ENCODE measurements around the gene TSEN2. TPM values are rescaled to one million over a fixed set of nuclear protein-coding genes. Genes with fewer than 3 reads are reported as not detected.

The TSEN2 gene
- total and polyA plus RNA-seq, 10 of the 15 experiments (the other 5 are each of a cell fraction or from before 2014, with no cell fraction given): 17.7 to 32.3 (median 24.3) TPM

- no peak for TF ChIP-seq CEBPB (IDR thresholded peaks at IDR 0.05; ENCODE audit: borderline replicate concordance in 1 of 2, low read depth in 2 of 2, low read length in 2 of 2)
- no peak for TF ChIP-seq MEF2A (IDR thresholded peaks at IDR 0.05; ENCODE audit: insufficient read depth, low read depth, low read length)
- no peak for TF ChIP-seq CHD1 (IDR thresholded peaks at IDR 0.05; ENCODE audit: low read depth, low read length)
- no peak for TF ChIP-seq CBFB (IDR thresholded peaks at IDR 0.05; ENCODE audit: low read depth)
- no peak for TF ChIP-seq CREM (IDR thresholded peaks at IDR 0.05; ENCODE audit: low read depth)
- no peak for TF ChIP-seq KDM1A (IDR thresholded peaks at IDR 0.05; ENCODE audit: borderline replicate concordance)
- TF ChIP-seq, protein P1, sequence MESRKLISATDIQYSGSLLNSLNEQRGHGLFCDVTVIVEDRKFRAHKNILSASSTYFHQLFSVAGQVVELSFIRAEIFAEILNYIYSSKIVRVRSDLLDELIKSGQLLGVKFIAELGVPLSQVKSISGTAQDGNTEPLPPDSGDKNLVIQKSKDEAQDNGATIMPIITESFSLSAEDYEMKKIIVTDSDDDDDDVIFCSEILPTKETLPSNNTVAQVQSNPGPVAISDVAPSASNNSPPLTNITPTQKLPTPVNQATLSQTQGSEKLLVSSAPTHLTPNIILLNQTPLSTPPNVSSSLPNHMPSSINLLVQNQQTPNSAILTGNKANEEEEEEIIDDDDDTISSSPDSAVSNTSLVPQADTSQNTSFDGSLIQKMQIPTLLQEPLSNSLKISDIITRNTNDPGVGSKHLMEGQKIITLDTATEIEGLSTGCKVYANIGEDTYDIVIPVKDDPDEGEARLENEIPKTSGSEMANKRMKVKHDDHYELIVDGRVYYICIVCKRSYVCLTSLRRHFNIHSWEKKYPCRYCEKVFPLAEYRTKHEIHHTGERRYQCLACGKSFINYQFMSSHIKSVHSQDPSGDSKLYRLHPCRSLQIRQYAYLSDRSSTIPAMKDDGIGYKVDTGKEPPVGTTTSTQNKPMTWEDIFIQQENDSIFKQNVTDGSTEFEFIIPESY (IDR thresholded peaks at IDR 0.05): no peak
- TF ChIP-seq IKZF1 (conservative IDR thresholded peaks at IDR 0.05): no peak
- TF ChIP-seq CHD4 (IDR thresholded peaks at IDR 0.05): no peak
- TF ChIP-seq, protein P2, sequence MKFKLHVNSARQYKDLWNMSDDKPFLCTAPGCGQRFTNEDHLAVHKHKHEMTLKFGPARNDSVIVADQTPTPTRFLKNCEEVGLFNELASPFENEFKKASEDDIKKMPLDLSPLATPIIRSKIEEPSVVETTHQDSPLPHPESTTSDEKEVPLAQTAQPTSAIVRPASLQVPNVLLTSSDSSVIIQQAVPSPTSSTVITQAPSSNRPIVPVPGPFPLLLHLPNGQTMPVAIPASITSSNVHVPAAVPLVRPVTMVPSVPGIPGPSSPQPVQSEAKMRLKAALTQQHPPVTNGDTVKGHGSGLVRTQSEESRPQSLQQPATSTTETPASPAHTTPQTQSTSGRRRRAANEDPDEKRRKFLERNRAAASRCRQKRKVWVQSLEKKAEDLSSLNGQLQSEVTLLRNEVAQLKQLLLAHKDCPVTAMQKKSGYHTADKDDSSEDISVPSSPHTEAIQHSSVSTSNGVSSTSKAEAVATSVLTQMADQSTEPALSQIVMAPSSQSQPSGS (IDR thresholded peaks at IDR 0.05; ENCODE audit: low read length): no peak
- TF ChIP-seq CHD2 (IDR thresholded peaks at IDR 0.05; ENCODE audit: borderline replicate concordance, low read depth, low read length): no peak
- in situ Hi-C loops (cut with MboI) (no loop called here), intact Hi-C loops (cut with micrococcal nuclease; ENCODE audit: unreplicated experiment) (no loop called here)
- ChIA-PET CTCF (interaction anchor here (0.6 to 4.8 kb wide), 3 partner anchors 8 to 350 kb away, joined by 3 to 40 read pairs (median 3); no protein-coding TSS in a partner anchor), RAD21 (ENCODE audit: unreplicated experiment) (interaction anchor here (0.6 to 3.8 kb wide), 8 partner anchors 70 to 353 kb away, joined by 3 to 35 read pairs (median 3); partner anchors contain the start of gene MKRN2), POLR2A (interaction anchor here (1.5 kb wide), 1 partner anchor 98 kb away, joined by 3 read pairs; no protein-coding TSS in a partner anchor), SMC1A (ENCODE audit: uncharacterized antibody, unreplicated experiment) (interaction anchor here (1.4 to 3.1 kb wide), 2 partner anchors 68 to 350 kb away, joined by 3 to 27 read pairs; no protein-coding TSS in a partner anchor)
- Histone ChIP-seq H3K27me3 (replicated peaks in 1 of 2; ENCODE audit: control insufficient read depth in 2 of 2, insufficient read depth in 2 of 2, low read length in 1 of 2) (no peaks in the 10 kb centered on the region), H3K4me1 (ENCODE audit: control insufficient read depth, insufficient read depth, low read length) (peaks cover 5% of the 10 kb centered on the region; the same call in 1 of the 2 replicates), H3K9me3 (replicated peaks; ENCODE audit: control insufficient read depth, insufficient read depth, low read length) (no peaks in the 10 kb centered on the region), H2AFZ (ENCODE audit: control insufficient read depth, low read depth, low read length) (no peak overlapping the region), H3K4me2 (ENCODE audit: control insufficient read depth, insufficient read depth) (peak overlapping the region; percentile 38), H3K36me3 (ENCODE audit: control insufficient read depth in 2 of 2, insufficient read depth in 2 of 2, low read length in 1 of 2) (no peaks in the 10 kb centered on the region), H4K20me1 (ENCODE audit: control insufficient read depth, insufficient read depth) (no peaks in the 10 kb centered on the region), H3K9ac (ENCODE audit: control insufficient read depth, insufficient read depth, low read length) (no peak overlapping the region), H3K27ac (ENCODE audit: control insufficient read depth, insufficient read depth) (no peak overlapping the region), H3K4me3 (no peak overlapping the region), H3K79me2 (ENCODE audit: control insufficient read depth, insufficient read depth, low read length) (peaks cover 19% of the 10 kb centered on the region)
- FAIRE-seq: no peak
- no peak for ATAC-seq
- no peak for DNase-seq (ENCODE audit: low read depth, low spot score)
- WGBS (ENCODE audit: insufficient coverage, insufficient replicate concordance, low lambda C conversion rate, missing lambda C conversion rate): 95% methylated on average over 4 of the region's 4 CpGs
- no TSS peak for BruUV-seq (replicated peaks)
Measured at GRCh38 chr3:12486001-12486400, 1.7 kb downstream of the TSEN2 start.
